Measurements from ENCODE around the gene CSNK1G3.
"Not testable (repeated sequence)": the region's sequence is repeated elsewhere in the genome, so short reads cannot be mapped to it uniquely, and the experiment has no call there.

Gene CSNK1G3

GRCh38 chr5:123486951-123487655 is 24.9 kb upstream of the CSNK1G3 start:
- no peak for TF ChIP-seq CTCF (IDR thresholded peaks at IDR 0.05)
- Histone ChIP-seq H3K4me3 (ENCODE audit: low read depth in 1 of 2, low read length in 1 of 2) (no peak overlapping the region), H3K27ac (no peak overlapping the region), H3K36me3 (no peaks in the 10 kb centered on the region), H3K4me1 (ENCODE audit: control insufficient read depth in 1 of 2, insufficient read depth in 1 of 2, low read depth in 1 of 2, low read length in 1 of 2) (no peaks in the 10 kb centered on the region), H3K9me3 (no peaks in the 10 kb centered on the region), H3K27me3 (peaks cover 10% of the 10 kb centered on the region)

DNA sequence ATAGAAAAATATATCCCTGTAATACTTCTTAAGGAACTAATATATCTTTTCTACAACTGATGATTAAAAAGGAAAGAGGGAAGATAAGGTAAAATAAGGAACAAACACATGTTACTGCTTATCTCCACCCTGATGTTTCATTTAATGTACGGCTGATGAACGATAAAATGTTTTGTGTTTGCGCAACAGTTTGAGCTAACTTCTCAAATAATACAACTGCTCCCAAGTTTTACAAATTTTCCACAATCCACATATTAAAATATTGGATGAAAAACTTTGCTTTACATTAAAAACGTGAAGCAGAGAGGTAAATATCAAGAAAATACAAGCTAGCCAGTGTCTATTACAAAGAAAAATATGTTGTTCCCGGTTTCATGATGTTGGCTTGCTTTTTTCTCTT is 21.0 kb upstream of the CSNK1G3 start:
- Histone ChIP-seq H3K4me3 (ENCODE audit: low read depth in 1 of 2, low read length in 1 of 2) (no peak overlapping the region), H3K4me1 (ENCODE audit: control insufficient read depth in 1 of 2, insufficient read depth in 1 of 2, low read depth in 1 of 2, low read length in 1 of 2) (no peaks in the 10 kb centered on the region), H3K27ac (no peak overlapping the region), H3K9me3 (no peaks in the 10 kb centered on the region), H3K36me3 (no peaks in the 10 kb centered on the region), H3K27me3 (peaks cover 10% of the 10 kb centered on the region)
- no peak for TF ChIP-seq CTCF (IDR thresholded peaks at IDR 0.05)

GRCh38 chr5:123495211-123495610 is 16.8 kb upstream of the CSNK1G3 start:
- not testable (repeated sequence) for H3K27me3 ChIP-seq, H3K27ac ChIP-seq

DNA sequence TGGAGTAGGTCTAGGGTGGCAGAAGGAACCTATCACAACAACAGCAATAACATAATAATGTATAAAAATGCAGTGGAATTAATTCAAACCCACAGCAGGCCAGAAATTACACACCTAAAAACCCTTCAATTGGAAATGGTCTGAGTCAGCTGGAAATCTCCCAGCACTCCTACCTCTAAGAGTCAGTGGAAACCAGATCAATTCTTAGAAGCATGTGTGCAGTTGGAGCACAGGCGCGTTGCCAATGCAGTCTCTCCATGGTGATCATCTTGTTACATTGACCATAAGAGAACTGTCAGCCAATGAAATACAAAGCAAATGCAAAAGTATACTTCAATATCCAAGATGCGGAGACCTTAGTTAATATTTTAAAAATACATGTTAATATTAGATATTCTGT is 15.1 kb upstream of the CSNK1G3 start:
- H3K4me1 ChIP-seq (ENCODE audit: control insufficient read depth in 1 of 2, insufficient read depth in 1 of 2, low read depth in 1 of 2, low read length in 1 of 2) = no peaks in the 10 kb centered on the region
- no peaks in the 10 kb centered on the region for H3K36me3 ChIP-seq
- no peak overlapping the region for H3K4me3 ChIP-seq (ENCODE audit: low read depth in 1 of 2, low read length in 1 of 2)
- H3K9me3 ChIP-seq = no peaks in the 10 kb centered on the region
- H3K27ac ChIP-seq = no peak overlapping the region
- H3K27me3 ChIP-seq = no peaks in the 10 kb centered on the region
- TF ChIP-seq CTCF (IDR thresholded peaks at IDR 0.05) = no peak

More at GRCh38 chr5:123495211-123495610, 16.8 kb upstream of the CSNK1G3 start:
- not testable (repeated sequence) for H3K9me3 ChIP-seq; H3K36me3 ChIP-seq; H3K4me1 ChIP-seq (ENCODE audit: control insufficient read depth in 1 of 2, insufficient read depth in 1 of 2, low read depth in 1 of 2, low read length in 1 of 2); H3K4me3 ChIP-seq (ENCODE audit: low read depth in 1 of 2, low read length in 1 of 2)

- H3K27me3 ChIP-seq = no peaks in the 10 kb centered on the region
- no peaks in the 10 kb centered on the region for H3K4me1 ChIP-seq (ENCODE audit: control insufficient read depth in 1 of 2, insufficient read depth in 1 of 2, low read depth in 1 of 2, low read length in 1 of 2)
- H3K9me3 ChIP-seq = no peaks in the 10 kb centered on the region
- H3K4me3 ChIP-seq (ENCODE audit: low read depth in 1 of 2, low read length in 1 of 2) = no peak overlapping the region
- no peak for TF ChIP-seq CTCF (IDR thresholded peaks at IDR 0.05)
- H3K27ac ChIP-seq = no peak overlapping the region
- no peaks in the 10 kb centered on the region for H3K36me3 ChIP-seq
These were observed 11.5 kb upstream of the CSNK1G3 start for GRCh38 chr5:123500471-123500870.

GRCh38 chr5:123502120-123502519 is 9.9 kb upstream of the CSNK1G3 start:
- no peaks in the 10 kb centered on the region for H3K9me3 ChIP-seq
- no peak for TF ChIP-seq CTCF (IDR thresholded peaks at IDR 0.05)
- H3K4me3 ChIP-seq (ENCODE audit: low read depth in 1 of 2, low read length in 1 of 2) = no peak overlapping the region
- H3K36me3 ChIP-seq = no peaks in the 10 kb centered on the region
- H3K27ac ChIP-seq = no peak overlapping the region
- H3K27me3 ChIP-seq = no peaks in the 10 kb centered on the region
- no peaks in the 10 kb centered on the region for H3K4me1 ChIP-seq (ENCODE audit: control insufficient read depth in 1 of 2, insufficient read depth in 1 of 2, low read depth in 1 of 2, low read length in 1 of 2)
